NCI-H524 (cell line): ENCODE data around the gene ERCC6.

Experiments used
- DNase-seq, 2 experiments: peaks; one replicate each; lab custom pipeline; 2025; lab: John Stamatoyannopoulos, UW

Gene ERCC6

GRCh38 chr10:49512121-49512809, 26.7 kb downstream of the ERCC6 start:
- peak in 1 of 2 experiments; percentile 0 for DNase-seq

GRCh38 chr10:49509771-49510303, 29.1 kb downstream of the ERCC6 start:
- DNase-seq = no peak

- no peak for DNase-seq
These were observed 30.3 kb downstream of the ERCC6 start for GRCh38 chr10:49508654-49509053.

- no peak for DNase-seq
These were observed 30.7 kb downstream of the ERCC6 start for GRCh38 chr10:49508249-49508648.

GRCh38 chr10:49505589-49505988, 33.3 kb downstream of the ERCC6 start:
- DNase-seq = no peak

GRCh38 chr10:49505076-49505475, 33.8 kb downstream of the ERCC6 start:
- no peak for DNase-seq

- no peak for DNase-seq
These were observed 34.4 kb downstream of the ERCC6 start for GRCh38 chr10:49504528-49504927.

GRCh38 chr10:49502358-49502757, 36.6 kb downstream of the ERCC6 start:
- DNase-seq = no peak

GRCh38 chr10:49500412-49500811, 38.5 kb downstream of the ERCC6 start:
- DNase-seq = peak in 1 of 2 experiments; percentile 40

GRCh38 chr10:49499305-49499851, 39.5 kb downstream of the ERCC6 start:
- DNase-seq = no peak

- no peak for DNase-seq
These were observed 40.5 kb downstream of the ERCC6 start for GRCh38 chr10:49498425-49498824.

- DNase-seq = no peak
These were observed 41.6 kb downstream of the ERCC6 start for GRCh38 chr10:49497358-49497757.

GRCh38 chr10:49488056-49488717, 50.7 kb downstream of the ERCC6 start:
- DNase-seq = no peak

- DNase-seq = no peak
These were observed 52.2 kb downstream of the ERCC6 start for GRCh38 chr10:49486738-49487137.

GRCh38 chr10:49486009-49486408, 52.9 kb downstream of the ERCC6 start:
- no peak for DNase-seq

- no peak for DNase-seq
These were observed 54.3 kb downstream of the ERCC6 start for GRCh38 chr10:49484486-49485235.

GRCh38 chr10:49478819-49479218, 60.1 kb downstream of the ERCC6 start:
- no peak for DNase-seq

GRCh38 chr10:49474901-49475300, 64.0 kb downstream of the ERCC6 start:
- no peak for DNase-seq

- no peak for DNase-seq
These were observed 67.4 kb downstream of the ERCC6 start for GRCh38 chr10:49471532-49471931.

GRCh38 chr10:49465736-49466135, 73.2 kb downstream of the ERCC6 start:
- DNase-seq = no peak
